HG02678 (cell line): Measurements from ENCODE around the gene CD27.

ENCODE experiments used
- ATAC-seq: cut with Tn5 transposase; IDR thresholded peaks from one replicate; pipeline ENCODE4 v1.9.1; 2021; ENCODE audit warnings: mild to moderate bottlenecking, moderate library complexity; ENCODE audit not compliant: unreplicated experiment

Gene CD27

GRCh38 chr12:6434205-6435140 lies 10.3 kb upstream of the CD27 start:
- ATAC-seq, result no peak

- no peak for ATAC-seq
Measured at GRCh38 chr12:6435961-6436715, 8.6 kb upstream of the CD27 start.

GRCh38 chr12:6437586-6437985 lies 7.2 kb upstream of the CD27 start:
- no peak for ATAC-seq

- ATAC-seq, result no peak
Measured at GRCh38 chr12:6438345-6438744, 6.4 kb upstream of the CD27 start.

GRCh38 chr12:6440391-6440790 lies 4.4 kb upstream of the CD27 start:
- no peak for ATAC-seq

GRCh38 chr12:6442836-6443235 lies 1.9 kb upstream of the CD27 start:
- ATAC-seq, result no peak

GRCh38 chr12:6443361-6443983 lies 1.3 kb upstream of the CD27 start:
- ATAC-seq, result peak; percentile 31

- no peak for ATAC-seq
Measured at GRCh38 chr12:6444031-6444430, 724 bp upstream of the CD27 start.

GRCh38 chr12:6450091-6450868 lies 5.5 kb downstream of the CD27 start:
- no peak for ATAC-seq

- no peak for ATAC-seq
Measured at GRCh38 chr12:6450869-6451347, 6.2 kb downstream of the CD27 start.

- ATAC-seq, result peak; percentile 82
Measured at GRCh38 chr12:6451348-6452244, 6.8 kb downstream of the CD27 start, which contains the start of gene TAPBPL. Gene TAPBPL (plus strand): TSS chr12:6452042. CDS start chr12:6452249, 207 bp downstream.

- ATAC-seq, result no peak
Measured at GRCh38 chr12:6452245-6452943, 7.6 kb downstream of the CD27 start.

GRCh38 chr12:6452944-6453630 lies 8.3 kb downstream of the CD27 start:
- ATAC-seq, result no peak

- no peak for ATAC-seq
Measured at GRCh38 chr12:6457220-6457945, 12.6 kb downstream of the CD27 start.

GRCh38 chr12:6458281-6459003 lies 13.7 kb downstream of the CD27 start:
- ATAC-seq, result no peak

- ATAC-seq, result no peak
Measured at GRCh38 chr12:6459004-6459337, 14.2 kb downstream of the CD27 start.

GRCh38 chr12:6460751-6461371 lies 16.1 kb downstream of the CD27 start:
- no peak for ATAC-seq
